HEK293 (cell line): ENCODE results near the gene WDR1.

ENCODE experiments used
- TSHZ1 ChIP-seq: fragments of 450-650 bp; formaldehyde crosslinking; IDR thresholded peaks from 2 replicates; pipeline ENCODE4 v1.5.1; 2016; ENCODE audit warnings: missing biosample characterization, missing genetic modification characterization, borderline replicate concordance
- ZNF639 ChIP-seq: fragments of 450-650 bp; formaldehyde crosslinking; IDR thresholded peaks from 2 replicates; pipeline ENCODE4 v1.5.1; 2016; ENCODE audit warnings: missing biosample characterization, missing genetic modification characterization
- ZNF777 ChIP-seq: fragments of 450-650 bp; formaldehyde crosslinking; IDR thresholded peaks from 2 replicates; pipeline ENCODE4 v1.5.1; 2017; ENCODE audit warnings: missing biosample characterization, missing genetic modification characterization, borderline replicate concordance
- ZNF785 ChIP-seq: fragments of 450-650 bp; formaldehyde crosslinking; IDR thresholded peaks from 2 replicates; pipeline ENCODE4 v1.5.1; 2016; ENCODE audit warnings: missing biosample characterization, missing genetic modification characterization
- TF ChIP-seq, protein P1 (sequence below): fragments of 450-650 bp; formaldehyde crosslinking; conservative IDR thresholded peaks from 2 replicates; pipeline ENCODE4 v1.5.1; 2016; ENCODE audit warnings: low read depth, missing biosample characterization, missing genetic modification characterization

GRCh38 chr4:10131202-10131601, 14.6 kb upstream of the WDR1 start:
- TF ChIP-seq ZNF777 (no peak), ZNF639 (tag by site-specific recombination) (no peak), TSHZ1 (tag by site-specific recombination) (no peak), ZNF785 (tag by site-specific recombination) (no peak)
- TF ChIP-seq, protein P1, sequence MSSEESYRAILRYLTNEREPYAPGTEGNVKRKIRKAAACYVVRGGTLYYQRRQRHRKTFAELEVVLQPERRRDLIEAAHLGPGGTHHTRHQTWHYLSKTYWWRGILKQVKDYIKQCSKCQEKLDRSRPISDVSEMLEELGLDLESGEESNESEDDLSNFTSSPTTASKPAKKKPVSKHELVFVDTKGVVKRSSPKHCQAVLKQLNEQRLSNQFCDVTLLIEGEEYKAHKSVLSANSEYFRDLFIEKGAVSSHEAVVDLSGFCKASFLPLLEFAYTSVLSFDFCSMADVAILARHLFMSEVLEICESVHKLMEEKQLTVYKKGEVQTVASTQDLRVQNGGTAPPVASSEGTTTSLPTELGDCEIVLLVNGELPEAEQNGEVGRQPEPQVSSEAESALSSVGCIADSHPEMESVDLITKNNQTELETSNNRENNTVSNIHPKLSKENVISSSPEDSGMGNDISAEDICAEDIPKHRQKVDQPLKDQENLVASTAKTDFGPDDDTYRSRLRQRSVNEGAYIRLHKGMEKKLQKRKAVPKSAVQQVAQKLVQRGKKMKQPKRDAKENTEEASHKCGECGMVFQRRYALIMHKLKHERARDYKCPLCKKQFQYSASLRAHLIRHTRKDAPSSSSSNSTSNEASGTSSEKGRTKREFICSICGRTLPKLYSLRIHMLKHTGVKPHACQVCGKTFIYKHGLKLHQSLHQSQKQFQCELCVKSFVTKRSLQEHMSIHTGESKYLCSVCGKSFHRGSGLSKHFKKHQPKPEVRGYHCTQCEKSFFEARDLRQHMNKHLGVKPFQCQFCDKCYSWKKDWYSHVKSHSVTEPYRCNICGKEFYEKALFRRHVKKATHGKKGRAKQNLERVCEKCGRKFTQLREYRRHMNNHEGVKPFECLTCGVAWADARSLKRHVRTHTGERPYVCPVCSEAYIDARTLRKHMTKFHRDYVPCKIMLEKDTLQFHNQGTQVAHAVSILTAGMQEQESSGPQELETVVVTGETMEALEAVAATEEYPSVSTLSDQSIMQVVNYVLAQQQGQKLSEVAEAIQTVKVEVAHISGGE (tag by site-specific recombination), result no peak
